ENCODE data around the gene TTC34.

TTC34 gene

GRCh38 chr1:2812939-2813653 lies 11.6 kb upstream of the TTC34 start:
- no peak for DNase-seq (ENCODE audit: low spot score)

DNA sequence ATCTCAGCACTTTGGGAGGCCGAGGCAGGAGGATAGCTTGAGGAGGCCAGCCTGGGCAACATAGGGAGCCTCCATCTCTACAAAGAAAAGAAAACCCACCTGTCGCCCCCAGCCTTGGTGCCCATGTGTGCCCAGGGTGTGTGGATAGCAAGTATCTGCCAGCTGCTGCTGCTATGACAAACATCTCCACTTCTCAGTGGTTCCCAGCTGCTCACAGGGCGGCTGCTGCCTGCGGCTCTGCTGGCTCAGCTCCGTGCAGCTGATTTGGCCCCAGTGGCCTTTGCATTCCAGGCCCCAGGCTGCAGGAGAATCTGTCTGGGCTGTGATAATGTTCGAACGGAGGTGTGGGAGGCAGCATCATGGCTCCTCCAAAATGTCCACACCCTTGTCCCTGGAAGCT lies 10.6 kb upstream of the TTC34 start:
- no peak for DNase-seq (ENCODE audit: low spot score)

DNA sequence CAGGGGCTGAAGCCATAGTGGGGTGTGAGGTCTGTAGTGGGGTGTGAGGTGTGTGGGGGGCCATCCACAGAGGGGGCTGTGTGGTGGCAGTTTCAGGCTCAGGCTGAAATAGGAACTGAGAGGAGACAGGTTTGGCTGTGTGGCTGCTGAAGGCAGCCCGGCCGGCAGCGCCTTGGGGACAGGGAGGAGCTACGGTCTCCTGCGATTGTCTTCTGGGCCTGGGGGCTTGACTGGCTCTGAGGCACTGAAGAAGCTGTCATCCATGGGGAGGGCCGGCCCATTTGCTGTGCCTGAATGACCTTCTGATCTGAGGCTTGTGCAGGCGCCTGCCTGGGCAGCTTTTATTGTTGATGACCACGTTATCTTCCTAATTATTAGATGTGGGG lies 10.0 kb upstream of the TTC34 start:
- no peak for DNase-seq (ENCODE audit: low spot score)

GRCh38 chr1:2810899-2811532 lies 9.5 kb upstream of the TTC34 start:
- DNase-seq (ENCODE audit: low spot score) = no peak

DNA sequence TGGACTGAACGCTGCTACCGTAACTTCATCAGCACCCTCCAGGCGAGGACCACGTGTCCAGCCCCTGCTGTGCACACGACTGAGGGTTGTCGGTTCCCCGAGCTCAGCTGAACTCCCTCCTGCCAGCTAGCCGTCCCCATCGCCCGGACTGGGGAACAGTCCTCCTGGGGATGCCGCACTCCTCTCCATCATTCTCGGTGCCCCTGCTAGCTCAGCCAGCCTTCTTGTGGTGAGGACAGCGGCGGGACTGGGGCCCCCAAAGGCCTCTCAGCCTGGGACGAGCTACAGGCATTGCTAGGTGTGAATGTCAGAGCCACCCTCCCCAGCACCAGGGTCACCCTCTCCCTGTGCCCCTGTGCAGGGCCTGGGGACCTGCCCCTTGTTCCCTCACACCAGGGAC lies 8.8 kb upstream of the TTC34 start:
- DNase-seq (ENCODE audit: low spot score) = no peak

- no peak for DNase-seq (ENCODE audit: low spot score)
These were observed 8.2 kb upstream of the TTC34 start for GRCh38 chr1:2809656-2810055.

DNA sequence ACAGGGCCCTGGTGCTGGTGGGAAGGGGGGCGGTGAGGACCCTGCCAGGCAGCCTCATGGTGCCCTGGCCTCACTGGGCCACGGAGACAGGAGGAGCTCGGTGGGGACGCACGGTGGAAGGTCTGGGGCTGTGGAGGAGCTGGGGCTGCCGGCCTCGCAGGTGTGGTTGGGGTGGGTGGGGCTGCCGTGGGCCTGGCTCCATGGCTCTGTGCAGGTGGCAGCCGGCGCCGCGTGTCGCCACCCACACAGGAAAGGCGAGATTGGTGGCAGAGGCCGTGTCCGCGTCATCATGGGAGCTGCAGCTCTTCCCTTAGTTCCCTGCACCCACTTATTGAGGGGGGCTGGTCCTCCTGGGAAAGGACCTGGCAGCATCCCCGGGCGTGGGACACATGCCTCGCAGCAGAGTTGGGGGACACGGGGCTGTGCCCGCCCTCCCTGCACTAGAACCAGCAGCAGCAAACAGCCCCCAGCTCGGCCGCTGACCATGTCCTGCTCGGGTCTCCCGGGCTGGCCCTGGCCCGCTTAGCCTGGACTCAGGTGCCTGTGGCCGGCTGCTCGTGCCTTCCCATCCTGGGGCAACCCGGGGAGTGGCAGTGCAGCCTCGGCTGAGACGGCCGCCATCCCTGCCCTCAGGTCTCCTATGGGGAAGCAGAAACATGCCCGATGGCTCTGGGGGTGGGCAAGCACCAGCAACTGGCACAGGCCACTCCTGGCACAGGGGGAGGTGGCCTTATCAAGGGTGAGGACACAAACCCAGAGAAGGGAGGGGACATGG lies 7.5 kb upstream of the TTC34 start:
- no peak for DNase-seq (ENCODE audit: low spot score)

GRCh38 chr1:2808386-2808705 lies 6.9 kb upstream of the TTC34 start:
- DNase-seq (ENCODE audit: low spot score) = no peak

GRCh38 chr1:2807678-2808385 lies 6.3 kb upstream of the TTC34 start:
- no peak for DNase-seq (ENCODE audit: low spot score)

- DNase-seq (ENCODE audit: low spot score) = no peak
These were observed 5.5 kb upstream of the TTC34 start for GRCh38 chr1:2807036-2807435.

- DNase-seq (ENCODE audit: low spot score) = no peak
These were observed 5.1 kb upstream of the TTC34 start for GRCh38 chr1:2806591-2806990.

DNA sequence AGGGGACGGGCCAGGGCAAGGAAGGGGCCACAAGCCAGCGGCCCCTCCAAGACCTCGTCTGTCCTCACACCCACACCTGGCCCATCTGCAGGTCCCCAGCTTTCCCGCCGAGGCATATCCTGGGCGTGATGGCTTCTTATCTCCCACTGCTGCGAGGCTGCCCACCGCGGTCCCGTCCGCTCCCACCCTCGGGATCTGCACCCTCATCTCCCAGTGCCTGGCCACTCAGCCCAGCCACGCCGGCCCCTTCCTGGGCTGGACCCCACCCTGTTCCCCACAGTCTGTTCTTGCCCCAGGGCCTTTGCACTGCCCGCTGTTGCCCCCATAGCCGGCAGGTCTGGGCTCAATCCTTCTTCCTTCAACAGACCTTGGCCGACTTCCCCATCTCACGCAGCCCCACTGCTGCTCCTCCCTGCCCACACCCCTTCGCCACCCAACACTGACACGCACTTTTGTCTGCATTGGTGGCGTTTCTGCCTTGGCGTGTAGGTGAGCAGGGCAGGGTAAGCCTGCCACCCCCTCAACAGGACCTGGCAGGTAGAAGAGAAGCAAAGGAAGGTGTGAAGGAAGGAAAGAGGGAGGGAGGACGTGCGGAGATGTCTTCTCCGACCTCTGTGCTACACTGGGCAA lies 4.4 kb upstream of the TTC34 start:
- no peak for DNase-seq (ENCODE audit: low spot score)

DNA sequence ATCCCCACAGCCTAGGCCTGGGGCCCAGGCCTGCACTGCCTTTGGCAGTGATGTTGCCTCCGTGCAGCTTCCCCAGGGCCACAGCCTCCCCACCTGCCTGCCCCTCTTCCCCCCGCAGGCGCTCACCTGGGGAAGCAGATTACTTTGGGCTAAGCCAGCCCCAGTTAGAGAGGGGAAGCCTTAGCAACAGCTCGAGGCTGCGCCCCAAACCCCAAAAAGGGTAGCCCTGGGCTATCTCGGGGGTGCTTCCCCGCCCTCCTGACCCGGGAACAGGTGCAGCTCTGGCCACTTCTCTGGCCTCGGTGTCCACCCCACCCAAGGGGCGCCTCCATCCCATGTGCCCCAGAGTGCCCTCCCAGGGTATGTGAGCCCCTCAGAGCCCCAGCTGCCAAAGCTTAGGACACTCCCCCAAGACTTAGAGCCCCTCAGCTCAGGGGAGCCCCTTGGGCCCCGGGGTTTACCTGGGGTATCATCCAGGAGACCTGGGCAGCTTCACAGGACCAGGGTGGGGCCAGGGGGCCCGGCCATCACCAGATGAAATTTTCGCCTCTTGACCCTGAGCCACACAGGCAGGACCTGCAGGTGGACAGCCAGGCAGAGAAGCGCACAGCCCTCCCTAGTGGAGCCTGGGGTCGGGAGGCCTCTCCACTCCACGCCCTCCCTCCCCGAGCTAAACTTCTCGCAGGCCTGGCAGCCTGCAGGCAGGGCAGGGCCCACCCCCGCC lies 3.3 kb upstream of the TTC34 start:
- no peak for DNase-seq (ENCODE audit: low spot score)

GRCh38 chr1:2803931-2804627 lies 2.6 kb upstream of the TTC34 start:
- DNase-seq (ENCODE audit: low spot score) = no peak

GRCh38 chr1:2803086-2803930 lies 1.8 kb upstream of the TTC34 start:
- DNase-seq (ENCODE audit: low spot score) = no peak

DNA sequence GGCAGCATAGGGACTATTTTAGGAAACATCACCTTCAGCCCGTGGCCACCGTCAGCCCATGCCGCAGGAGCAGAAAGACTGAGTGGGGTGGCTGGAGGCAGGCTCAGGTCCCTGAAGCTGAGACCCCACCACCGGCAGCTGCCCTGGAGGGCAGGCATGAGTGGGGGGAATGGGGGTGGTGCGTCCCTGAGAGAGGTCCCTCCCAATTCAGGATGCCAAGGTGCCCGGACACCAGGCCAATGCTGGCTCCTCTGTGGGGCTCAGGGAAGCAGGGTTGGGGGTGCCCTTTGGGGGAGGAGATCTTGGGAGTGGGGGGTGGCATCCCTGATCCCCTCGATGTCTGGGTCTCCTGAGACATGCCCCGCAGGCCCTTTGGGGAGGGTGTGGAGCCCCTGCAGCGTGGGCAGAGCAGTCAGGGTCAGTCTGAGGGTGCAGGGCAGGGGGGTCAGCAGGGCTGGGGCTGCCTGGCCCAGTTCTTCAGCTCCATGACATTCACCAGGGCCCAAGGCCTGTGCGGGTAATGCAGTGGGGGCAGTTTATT lies 998 bp upstream of the TTC34 start:
- no peak for DNase-seq (ENCODE audit: low spot score)

DNA sequence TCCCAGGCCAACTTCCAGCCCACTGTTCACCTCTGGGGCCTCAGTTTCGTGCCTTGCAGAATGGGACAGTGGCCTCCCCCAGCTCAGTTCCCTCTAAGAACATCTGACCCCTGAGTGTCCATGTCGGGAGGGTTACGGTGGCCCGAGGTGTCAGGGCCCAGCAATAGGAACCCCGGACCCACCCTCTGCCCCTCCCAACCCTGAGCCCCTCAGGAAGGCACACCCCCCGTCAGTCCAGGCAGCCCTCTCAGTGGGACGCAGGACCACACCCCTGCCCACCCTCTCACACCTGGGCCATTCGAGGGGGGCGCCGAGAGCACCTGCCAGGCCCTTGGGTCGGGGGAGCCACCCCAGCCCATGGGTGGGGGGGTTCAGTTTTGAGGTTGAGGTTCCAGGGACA lies 447 bp downstream of the TTC34 start:
- no peak for DNase-seq (ENCODE audit: low spot score)

GRCh38 chr1:2800664-2801045 lies 838 bp downstream of the TTC34 start:
- no peak for DNase-seq (ENCODE audit: low spot score)

- no peak for DNase-seq (ENCODE audit: low spot score)
These were observed 1.5 kb downstream of the TTC34 start for GRCh38 chr1:2799811-2800663.
